ENCODE data around the gene FGF13. TPM values are rescaled to one million over a fixed set of nuclear protein-coding genes. Genes with fewer than 3 reads are reported as not detected.

The FGF13 gene
- total RNA-seq, 4 donors from 2014 or later = 5.7 to 7.5 (median 6.2) TPM

GRCh38 chrX:138719396-138719795 is 7.9 kb upstream of the FGF13 start:
- Histone ChIP-seq H3K27me3 (peaks cover 0 to 7% of the 10 kb centered on the region in 2 donors), H3K27ac (no peak overlapping the region), H3K36me3 (no peaks in the 10 kb centered on the region), H3K4me1 (no peaks in the 10 kb centered on the region), H3K9me3 (no peaks in the 10 kb centered on the region), H3K4me3 (no peak overlapping the region)
- TF ChIP-seq POLR2A (IDR thresholded peaks at IDR 0.05) (no peak), CTCF (IDR thresholded peaks at IDR 0.05) (no peak), EP300 (IDR thresholded peaks at IDR 0.05) (no peak)
- 58 to 61% methylated on average over 3 of the region's 3 CpGs for WGBS, 2 donors
- no peak for DNase-seq (ENCODE audit: low spot score in 2 of 2)

- H3K27ac ChIP-seq = no peak overlapping the region
- no peak for DNase-seq (ENCODE audit: low spot score in 2 of 2)
- H3K4me1 ChIP-seq = no peaks in the 10 kb centered on the region
- H3K9me3 ChIP-seq = no peaks in the 10 kb centered on the region
- WGBS, 2 donors = 60 to 65% methylated on average over 1 of the region's 1 CpG
- peaks cover 0 to 8% of the 10 kb centered on the region in 2 donors for H3K27me3 ChIP-seq
- no peaks in the 10 kb centered on the region for H3K36me3 ChIP-seq
- TF ChIP-seq POLR2A (IDR thresholded peaks at IDR 0.05) = no peak
- no peak for TF ChIP-seq EP300 (IDR thresholded peaks at IDR 0.05)
- no peak for TF ChIP-seq CTCF (IDR thresholded peaks at IDR 0.05)
- H3K4me3 ChIP-seq = no peak overlapping the region
Measured at GRCh38 chrX:138718941-138719340, 7.4 kb upstream of the FGF13 start.

GRCh38 chrX:138710866-138711341 is 613 bp downstream of the FGF13 start:
- TF ChIP-seq EP300 (IDR thresholded peaks at IDR 0.05) (no peak), POLR2A (IDR thresholded peaks at IDR 0.05) (no peak), CTCF (IDR thresholded peaks at IDR 0.05) (no peak)
- H3K27me3 ChIP-seq = peaks cover 0 to 28% of the 10 kb centered on the region in 2 donors
- H3K4me1 ChIP-seq = no peaks in the 10 kb centered on the region
- peak overlapping the region; percentile 22 to 59 (median 42) for H3K4me3 ChIP-seq
- 1 to 33% methylated on average over 10 to 50 of the region's 51 CpGs for WGBS, 2 donors
- H3K9me3 ChIP-seq = no peaks in the 10 kb centered on the region
- H3K36me3 ChIP-seq = no peaks in the 10 kb centered on the region
- no peak overlapping the region for H3K27ac ChIP-seq
- DNase-seq (ENCODE audit: low spot score in 2 of 2) = no peak

GRCh38 chrX:138709886-138710791 is 1.4 kb downstream of the FGF13 start:
- no peak for DNase-seq (ENCODE audit: low spot score in 2 of 2)
- H3K4me3 ChIP-seq = peak overlapping the region; percentile 22 to 59 (median 42)
- WGBS, 2 donors = 17 to 39% methylated on average over 18 to 25 of the region's 25 CpGs
- H3K27ac ChIP-seq = no peak overlapping the region
- peaks cover 0 to 28% of the 10 kb centered on the region in 2 donors for H3K27me3 ChIP-seq
- no peaks in the 10 kb centered on the region for H3K9me3 ChIP-seq
- no peaks in the 10 kb centered on the region for H3K4me1 ChIP-seq
- no peak for TF ChIP-seq EP300 (IDR thresholded peaks at IDR 0.05)
- no peak for TF ChIP-seq POLR2A (IDR thresholded peaks at IDR 0.05)
- no peak for TF ChIP-seq CTCF (IDR thresholded peaks at IDR 0.05)
- no peaks in the 10 kb centered on the region for H3K36me3 ChIP-seq

GRCh38 chrX:138708268-138708667 is 3.2 kb downstream of the FGF13 start:
- H3K4me3 ChIP-seq = no peak overlapping the region
- H3K9me3 ChIP-seq = no peaks in the 10 kb centered on the region
- no peak for DNase-seq (ENCODE audit: low spot score in 2 of 2)
- H3K27ac ChIP-seq = no peak overlapping the region
- H3K36me3 ChIP-seq = no peaks in the 10 kb centered on the region
- no peaks in the 10 kb centered on the region for H3K4me1 ChIP-seq
- TF ChIP-seq EP300 (IDR thresholded peaks at IDR 0.05) (no peak), CTCF (IDR thresholded peaks at IDR 0.05) (no peak), POLR2A (IDR thresholded peaks at IDR 0.05) (no peak)
- peaks cover 0 to 20% of the 10 kb centered on the region in 2 donors for H3K27me3 ChIP-seq
- 69 to 87% methylated on average over 2 of the region's 2 CpGs for WGBS, 2 donors
